HG03196 (cell line): ENCODE results near the gene IL32.
"Not testable (repeated sequence)": the region's sequence is repeated elsewhere in the genome, so short reads cannot be mapped to it uniquely, and the experiment has no call there.

Experiments
- ATAC-seq: cut with Tn5 transposase; IDR thresholded peaks from one replicate; pipeline ENCODE4 v1.9.1; 2021; ENCODE audit not compliant: unreplicated experiment

Gene IL32

DNA sequence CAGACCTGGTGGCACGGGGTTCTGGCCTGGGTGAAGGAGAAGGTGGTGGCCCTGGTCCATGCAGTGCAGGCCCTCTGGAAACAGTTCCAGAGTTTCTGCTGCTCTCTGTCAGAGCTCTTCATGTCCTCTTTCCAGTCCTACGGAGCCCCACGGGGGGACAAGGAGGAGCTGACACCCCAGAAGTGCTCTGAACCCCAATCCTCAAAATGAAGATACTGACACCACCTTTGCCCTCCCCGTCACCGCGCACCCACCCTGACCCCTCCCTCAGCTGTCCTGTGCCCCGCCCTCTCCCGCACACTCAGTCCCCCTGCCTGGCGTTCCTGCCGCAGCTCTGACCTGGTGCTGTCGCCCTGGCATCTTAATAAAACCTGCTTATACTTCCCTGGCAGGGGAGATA is 3.7 kb downstream of the IL32 start:
- not testable (repeated sequence) for ATAC-seq

DNA sequence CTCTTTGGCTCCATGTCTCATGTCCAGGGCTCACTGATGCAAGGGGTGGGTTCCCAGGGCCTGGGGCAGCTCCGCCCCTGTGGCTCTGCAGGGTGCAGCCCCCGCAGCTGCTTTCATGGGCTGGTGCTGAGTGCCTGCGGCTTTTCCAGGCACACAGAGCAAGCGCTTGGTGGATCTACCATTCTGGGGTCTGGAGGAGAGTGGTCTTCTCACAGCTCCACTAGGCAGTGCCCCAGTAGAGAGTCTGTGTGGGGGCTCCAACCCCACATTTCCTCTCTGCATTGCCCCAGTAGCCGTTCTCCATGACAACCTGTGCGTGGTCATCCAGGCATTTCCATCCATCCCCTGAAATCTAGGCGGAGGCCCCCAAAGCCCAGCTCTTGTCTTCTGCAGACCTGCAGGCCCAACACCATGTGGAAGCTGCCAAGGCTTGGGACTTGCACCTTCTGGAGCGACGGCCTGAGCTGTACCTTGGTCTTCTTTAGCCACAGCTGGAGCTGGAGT is 5.2 kb downstream of the IL32 start:
- ATAC-seq, result no peak

DNA sequence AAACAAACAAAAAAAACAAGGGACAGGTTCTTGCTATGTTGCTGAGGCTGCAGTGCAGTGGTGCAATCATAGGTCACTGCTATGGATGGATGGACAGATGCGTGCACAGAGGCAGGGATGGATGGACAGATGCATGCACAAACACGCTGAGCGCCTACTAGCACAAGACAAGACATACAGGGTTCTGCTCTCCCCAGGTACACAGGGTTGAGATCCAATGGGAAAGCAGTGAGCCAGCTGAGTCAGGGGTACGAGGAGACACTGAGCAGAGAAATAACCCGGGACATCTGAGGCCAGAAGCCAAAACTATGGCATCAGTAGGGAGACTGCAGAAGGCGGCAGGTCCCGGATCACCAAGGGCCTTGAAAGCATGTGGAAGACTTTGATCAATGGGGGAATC is 6.2 kb downstream of the IL32 start:
- ATAC-seq, result no peak

DNA sequence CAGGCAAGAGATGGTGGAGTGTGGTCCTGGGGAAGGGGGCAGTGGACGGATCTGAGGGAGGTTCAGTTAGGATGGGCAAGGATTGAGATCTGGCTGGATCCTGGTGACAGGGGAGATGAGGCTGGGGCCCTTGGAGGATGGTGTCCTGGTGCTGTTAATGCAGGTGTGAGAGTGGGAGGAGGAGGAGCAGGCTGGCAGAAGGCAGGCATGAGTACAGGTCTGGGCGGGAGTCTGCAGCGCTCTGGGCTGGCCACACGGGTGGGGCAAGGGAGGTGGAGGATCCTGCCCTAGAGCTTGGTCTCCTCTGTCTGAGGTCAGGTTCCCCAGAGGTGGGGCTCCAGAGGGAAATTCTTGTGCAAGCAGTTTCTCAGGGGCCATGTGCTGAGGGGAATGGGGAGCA is 6.7 kb downstream of the IL32 start:
- ATAC-seq, result not testable (repeated sequence)

GRCh38 chr16:3072576-3073263 is 7.3 kb downstream of the IL32 start:
- not testable (repeated sequence) for ATAC-seq

DNA sequence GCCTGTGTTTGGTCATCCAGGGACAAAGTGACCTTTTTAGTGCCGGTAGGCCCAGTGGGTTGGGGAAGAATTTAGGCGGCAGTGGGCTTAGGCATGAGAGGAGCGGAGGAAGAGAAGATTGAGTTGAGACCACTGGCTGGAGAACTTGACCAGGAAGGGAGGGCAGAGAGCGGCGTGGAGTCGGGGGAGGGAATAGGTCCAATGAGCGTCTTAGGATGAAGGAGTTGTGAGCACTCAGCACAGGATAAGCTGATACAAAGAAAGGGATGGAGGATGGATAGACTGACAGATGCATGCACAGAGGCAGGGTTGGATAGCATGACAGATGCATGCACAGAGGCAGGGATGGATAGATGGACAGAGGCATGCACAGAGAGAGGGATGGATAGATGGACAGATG is 8.0 kb downstream of the IL32 start:
- ATAC-seq, result no peak

DNA sequence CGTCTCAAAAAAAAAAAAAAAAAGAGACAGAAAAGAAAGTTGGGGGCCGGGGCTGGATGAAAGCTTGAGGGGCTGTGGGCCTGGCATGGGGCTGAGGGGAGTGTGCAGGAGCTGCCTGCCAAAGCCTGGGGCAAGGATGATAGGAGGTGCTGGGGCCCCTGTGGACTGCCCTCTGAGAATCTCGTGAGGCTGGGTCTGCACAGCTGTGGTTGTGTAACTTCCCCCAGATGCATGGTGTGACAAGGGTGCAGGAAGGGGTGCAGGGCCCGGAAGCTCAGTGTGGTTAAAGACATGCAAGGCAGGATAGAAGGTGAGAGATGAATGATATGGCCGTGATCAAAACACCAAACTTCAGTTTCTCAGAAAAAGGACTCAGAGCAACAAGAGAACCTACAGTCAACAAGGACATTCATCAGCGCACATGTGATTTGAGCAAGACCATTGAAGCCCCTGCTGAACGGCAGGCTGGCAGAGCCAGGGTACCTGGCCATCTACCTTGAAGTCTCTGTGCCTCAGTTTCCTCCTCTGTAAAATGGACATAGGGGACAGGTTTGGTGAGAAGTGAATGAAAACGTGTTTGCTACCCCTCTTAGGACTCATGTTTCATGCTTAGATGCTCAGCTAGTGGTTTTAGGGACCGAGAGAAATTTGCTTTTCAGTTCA is 9.6 kb downstream of the IL32 start:
- peak; percentile 65 for ATAC-seq

DNA sequence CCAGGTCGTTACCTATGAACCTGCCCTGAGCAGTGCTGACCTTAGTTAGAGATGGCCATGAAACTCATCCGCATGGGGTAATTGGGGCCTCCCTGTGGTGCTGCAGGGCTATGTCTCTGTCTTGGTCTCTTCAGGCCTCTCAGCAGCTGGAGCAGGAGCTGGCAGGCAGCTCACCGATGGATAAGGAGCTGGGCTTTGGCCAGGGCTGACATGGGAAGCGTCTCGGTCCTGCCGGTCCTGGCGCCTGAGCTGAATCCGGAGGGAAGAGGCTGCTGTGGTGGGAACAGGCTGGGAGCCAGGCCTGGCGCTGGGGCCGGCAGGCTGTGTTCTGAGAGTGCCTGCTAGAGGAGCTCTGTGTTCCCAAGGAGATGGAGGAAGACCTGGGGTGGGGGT is 10.1 kb downstream of the IL32 start:
- ATAC-seq, result no peak

DNA sequence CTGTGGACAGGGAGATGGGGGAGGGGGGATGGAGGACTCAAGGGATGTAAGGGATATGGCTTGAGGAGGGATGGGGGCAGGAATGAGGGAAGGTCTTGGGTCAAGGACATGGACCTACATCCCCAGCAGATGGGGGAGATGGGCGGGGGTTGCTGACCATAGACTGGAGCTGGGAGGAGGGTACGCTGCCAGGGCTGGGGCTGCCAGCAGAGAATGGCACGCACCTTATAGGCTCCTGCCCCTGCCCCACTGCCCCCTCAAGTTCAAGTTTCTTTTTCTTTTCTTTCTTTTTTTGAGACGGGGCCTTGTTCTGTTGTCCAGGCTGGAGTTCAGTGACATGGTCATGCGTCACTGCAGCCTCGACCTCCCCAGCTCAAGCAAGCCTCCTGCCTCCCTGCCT is 10.5 kb downstream of the IL32 start:
- not testable (repeated sequence) for ATAC-seq

DNA sequence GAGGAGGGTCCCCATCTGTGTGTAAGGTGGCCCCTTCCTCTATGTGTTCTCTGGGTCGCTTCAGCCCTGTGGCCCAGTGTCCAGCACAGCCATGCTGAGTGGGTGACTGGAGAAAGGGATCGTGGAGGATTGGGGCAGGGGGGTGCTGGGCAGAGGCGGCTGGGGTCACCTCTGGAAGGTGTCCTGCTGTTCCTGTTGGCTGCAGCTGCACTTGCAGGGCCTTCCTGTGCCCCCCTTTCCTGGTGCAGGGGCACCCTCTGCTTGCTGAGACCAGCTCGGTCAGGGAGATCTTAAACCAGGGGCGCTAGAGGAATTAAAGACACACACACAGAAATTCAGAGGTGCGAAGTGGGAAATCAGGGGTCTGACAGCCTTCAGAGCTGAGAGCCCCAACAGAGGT is 11.1 kb downstream of the IL32 start:
- ATAC-seq, result no peak

GRCh38 chr16:3080024-3080423 is 14.6 kb downstream of the IL32 start:
- ATAC-seq, result no peak

- not testable (repeated sequence) for ATAC-seq
These were observed 16.5 kb downstream of the IL32 start for GRCh38 chr16:3081957-3082356.

DNA sequence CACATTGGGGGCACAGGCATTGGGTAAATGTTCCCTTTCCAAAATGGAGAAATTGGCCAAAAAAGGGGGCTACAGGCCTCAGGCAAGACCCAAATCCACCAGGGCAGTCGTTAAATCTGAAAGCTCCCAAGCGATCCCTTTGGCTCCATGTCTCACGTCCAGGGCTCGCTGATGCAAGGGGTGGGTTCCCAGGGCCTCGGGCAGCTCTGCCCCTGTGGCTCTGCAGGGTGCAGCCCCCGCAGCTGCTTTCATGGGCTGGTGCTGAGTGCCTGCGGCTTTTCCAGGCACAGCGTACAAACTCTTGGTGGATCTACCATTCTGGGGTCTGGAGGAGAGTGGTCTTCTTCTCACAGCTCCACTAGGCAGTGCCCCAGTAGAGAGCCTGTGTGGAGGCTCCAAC is 18.0 kb downstream of the IL32 start:
- not testable (repeated sequence) for ATAC-seq

DNA sequence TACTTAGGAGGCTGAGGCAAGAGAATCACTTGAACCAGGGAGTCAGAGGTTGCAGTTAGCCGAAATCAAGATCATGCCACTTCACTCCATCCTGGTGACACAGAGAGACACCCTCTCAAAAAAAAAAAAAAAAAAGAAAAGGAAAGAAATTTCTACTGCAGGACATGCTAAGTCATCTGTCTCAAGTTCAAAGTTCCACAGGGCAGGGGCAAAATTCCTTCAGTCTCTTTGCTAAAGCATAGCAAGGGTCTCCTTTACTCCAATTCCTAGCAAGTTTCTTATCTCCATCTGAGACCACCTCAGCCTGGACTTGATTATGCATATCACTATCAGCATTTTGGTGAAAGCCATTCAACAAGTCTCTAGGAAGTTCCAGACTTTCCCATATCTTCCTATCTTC is 19.1 kb downstream of the IL32 start:
- no peak for ATAC-seq

DNA sequence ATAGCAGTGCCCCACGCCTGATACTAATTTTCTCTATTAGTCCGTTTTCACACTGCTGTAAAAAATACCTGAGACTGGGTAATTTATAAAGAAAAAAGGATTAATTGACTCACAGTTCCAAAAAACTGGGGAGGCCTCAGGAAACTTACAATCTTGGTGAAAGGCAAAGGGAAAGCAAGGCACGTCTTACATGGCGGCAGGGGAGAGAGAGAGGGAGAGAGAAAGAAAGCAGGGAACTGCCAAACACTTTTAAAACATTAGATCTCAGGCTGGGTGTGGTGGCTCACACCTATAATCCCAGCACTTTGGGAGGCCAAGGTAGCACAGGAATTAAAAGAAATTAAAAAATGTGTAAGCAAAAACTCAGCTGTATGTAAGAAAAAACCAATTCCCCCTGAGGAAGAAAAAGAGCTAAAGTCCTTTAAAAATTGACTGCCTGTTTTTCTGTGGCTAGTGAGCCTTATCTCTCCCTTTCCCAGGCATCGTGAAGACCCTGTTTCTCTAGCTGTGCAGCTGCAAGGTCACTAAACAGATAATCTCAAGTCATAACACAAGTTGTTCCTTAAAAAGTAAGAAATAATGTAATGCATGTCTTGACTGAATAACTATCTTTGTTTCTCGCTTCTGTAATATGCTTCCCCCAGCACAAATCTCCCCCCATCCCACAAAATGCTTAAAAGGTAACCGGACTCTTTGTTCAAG is 19.7 kb downstream of the IL32 start:
- ATAC-seq, result no peak

- ATAC-seq, result no peak
These were observed 20.6 kb downstream of the IL32 start for GRCh38 chr16:3085868-3086595.

DNA sequence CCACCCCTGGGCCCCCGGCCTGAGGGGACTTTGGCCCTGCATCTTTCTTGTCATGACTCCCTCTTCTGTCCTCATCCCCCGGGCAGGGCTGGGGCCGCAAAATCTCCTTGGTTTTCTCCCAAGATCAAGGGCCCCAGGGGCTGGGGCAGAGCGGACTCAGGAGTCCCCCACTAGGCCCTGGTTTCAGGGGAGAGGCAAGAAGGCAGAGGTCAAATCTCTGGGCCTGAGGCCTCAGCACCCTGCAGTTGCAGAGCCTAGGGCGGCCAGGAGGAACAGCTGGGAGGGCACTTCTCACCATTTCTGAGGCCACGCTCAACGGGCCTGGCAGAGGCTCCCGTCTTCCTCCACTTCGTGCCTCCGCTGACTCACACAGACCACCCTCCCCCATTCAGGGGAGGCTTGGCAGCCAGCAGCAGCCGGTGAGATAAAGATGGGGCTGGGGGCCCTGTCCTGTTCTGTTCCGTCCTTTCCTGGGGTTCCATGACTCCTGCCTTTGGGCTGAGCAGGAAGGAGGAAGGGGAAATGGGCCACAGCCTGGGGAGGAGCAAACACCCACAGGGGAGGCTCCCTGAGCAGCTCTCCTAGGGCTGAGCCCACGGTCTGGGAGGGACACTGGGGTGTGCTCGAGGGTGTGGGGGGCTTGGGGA is 21.3 kb downstream of the IL32 start:
- ATAC-seq, result no peak

DNA sequence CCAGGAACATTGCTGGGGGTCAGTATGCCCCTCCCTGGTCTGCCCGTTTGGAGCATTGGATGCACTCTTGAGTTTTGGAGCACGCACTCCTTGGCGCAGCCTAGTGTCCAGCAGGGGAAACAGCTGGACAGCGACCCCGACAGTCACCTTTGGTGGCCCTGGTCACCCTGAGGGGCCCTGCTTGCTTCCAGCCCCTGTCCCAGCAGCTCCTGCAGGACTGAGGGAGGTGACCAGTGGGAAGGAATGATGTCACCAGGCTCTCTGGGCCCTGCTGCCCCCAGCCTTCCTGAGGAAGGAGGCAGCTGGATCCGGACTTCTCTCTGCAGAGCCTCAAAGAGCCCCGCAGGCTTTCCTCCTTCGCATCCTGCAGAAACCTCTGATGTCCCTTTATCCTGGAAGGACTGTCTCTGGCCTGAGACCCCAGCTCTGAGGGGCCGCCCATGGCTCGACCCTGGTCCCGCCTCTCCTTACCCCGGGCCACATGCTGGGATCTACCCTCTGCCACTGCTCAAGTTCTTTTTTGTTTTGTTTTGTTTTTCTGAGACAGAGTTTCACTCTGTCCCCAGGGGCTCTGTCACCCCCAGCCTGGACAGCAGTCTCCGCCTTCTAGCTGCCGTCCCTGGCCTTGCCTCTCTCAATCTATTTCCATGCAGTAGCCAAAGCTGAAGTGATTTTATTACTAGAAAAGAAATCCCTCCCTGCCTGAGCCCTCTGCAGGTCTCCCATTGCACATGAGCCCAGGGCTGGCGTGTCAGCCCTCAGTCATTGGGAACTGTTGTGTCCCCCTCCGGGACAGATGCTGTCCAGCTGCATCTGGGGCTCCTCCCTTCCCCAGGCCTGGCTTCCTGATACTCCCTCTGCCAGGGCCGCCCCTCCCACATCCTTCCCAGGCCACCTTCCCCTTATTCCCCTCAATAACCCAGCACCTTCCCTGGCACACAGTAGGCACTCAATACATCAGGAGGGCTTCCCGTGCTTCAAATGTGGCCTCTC is 22.1 kb downstream of the IL32 start:
- no peak for ATAC-seq

DNA sequence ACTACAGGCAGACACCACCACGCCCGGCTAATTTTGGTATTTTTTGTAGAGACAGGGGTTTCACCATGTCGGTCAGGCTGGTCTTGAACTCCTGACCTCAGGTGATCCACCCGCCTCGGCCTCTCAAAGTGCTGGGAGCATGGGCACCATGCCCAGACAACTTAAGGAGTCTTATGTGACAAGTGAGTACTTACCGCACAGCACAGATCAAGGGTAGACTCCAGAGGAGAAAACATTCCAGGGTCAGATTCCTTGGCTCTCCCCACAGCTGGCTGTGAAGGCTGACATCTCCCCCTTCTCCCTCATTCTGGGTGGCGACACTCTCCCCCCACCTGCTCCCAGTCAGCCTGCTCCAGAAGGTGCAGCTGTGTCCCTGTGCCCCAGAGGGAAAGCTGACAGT is 23.0 kb downstream of the IL32 start:
- no peak for ATAC-seq
